Activated naive CD8-positive, alpha-beta T cell (primary cell): ENCODE measurements around the gene DNASE1L2.

ENCODE experiments used
- H3K27ac Mint-ChIP-seq: one replicate; pipeline ENCODE4 v1.8.0; 2021; ENCODE audit warnings: mixed read lengths
- H3K27me3 Mint-ChIP-seq: one replicate; pipeline ENCODE4 v1.8.0; 2021; ENCODE audit warnings: mixed read lengths
- H3K36me3 Mint-ChIP-seq: one replicate; pipeline ENCODE4 v1.8.0; 2021; ENCODE audit warnings: mixed read lengths
- H3K4me1 Mint-ChIP-seq: one replicate; pipeline ENCODE4 v1.8.0; 2021; ENCODE audit warnings: low read depth, mixed read lengths
- H3K4me3 Mint-ChIP-seq: one replicate; pipeline ENCODE4 v1.8.0; 2021; ENCODE audit warnings: mild to moderate bottlenecking, mixed read lengths
- H3K9me3 Mint-ChIP-seq: one replicate; pipeline ENCODE4 v1.8.0; 2021; ENCODE audit warnings: low read depth, mixed read lengths

The DNASE1L2 gene

GRCh38 chr16:2286550-2286949 lies 50.3 kb downstream of the DNASE1L2 start:
- Mint-ChIP-seq H3K27me3 (no peaks in the 10 kb centered on the region), H3K4me1 (no peaks in the 10 kb centered on the region), H3K9me3 (no peaks in the 10 kb centered on the region), H3K27ac (no peak overlapping the region), H3K36me3 (no peaks in the 10 kb centered on the region), H3K4me3 (no peak overlapping the region)

GRCh38 chr16:2287916-2288547 lies 51.8 kb downstream of the DNASE1L2 start:
- H3K27ac Mint-ChIP-seq = no peak overlapping the region
- H3K36me3 Mint-ChIP-seq = no peaks in the 10 kb centered on the region
- H3K4me3 Mint-ChIP-seq = no peak overlapping the region
- no peaks in the 10 kb centered on the region for H3K4me1 Mint-ChIP-seq
- H3K27me3 Mint-ChIP-seq = no peaks in the 10 kb centered on the region
- H3K9me3 Mint-ChIP-seq = no peaks in the 10 kb centered on the region
